DOHH2 (cell line): Measurements from ENCODE around the gene PGA3.

ENCODE experiments used
- EZH2phosphoT487 ChIP-seq: fragments of 200-600 bp; sonication (generic); IDR thresholded peaks from 2 replicates; pipeline ENCODE4 v1.6.1; 2017; ENCODE audit warnings: borderline replicate concordance, mild to moderate bottlenecking, antibody characterized with exemption, low read length, moderate library complexity, mixed read lengths
- TF ChIP-seq, protein P1 (sequence below): fragments of 200-600 bp; sonication (generic); IDR thresholded peaks from one replicate; pipeline ENCODE4 v1.5.1; 2014; ENCODE audit warnings: antibody characterized with exemption, mild to moderate bottlenecking, low read depth, low read length; ENCODE audit not compliant: poor library complexity, severe bottlenecking

DNA sequence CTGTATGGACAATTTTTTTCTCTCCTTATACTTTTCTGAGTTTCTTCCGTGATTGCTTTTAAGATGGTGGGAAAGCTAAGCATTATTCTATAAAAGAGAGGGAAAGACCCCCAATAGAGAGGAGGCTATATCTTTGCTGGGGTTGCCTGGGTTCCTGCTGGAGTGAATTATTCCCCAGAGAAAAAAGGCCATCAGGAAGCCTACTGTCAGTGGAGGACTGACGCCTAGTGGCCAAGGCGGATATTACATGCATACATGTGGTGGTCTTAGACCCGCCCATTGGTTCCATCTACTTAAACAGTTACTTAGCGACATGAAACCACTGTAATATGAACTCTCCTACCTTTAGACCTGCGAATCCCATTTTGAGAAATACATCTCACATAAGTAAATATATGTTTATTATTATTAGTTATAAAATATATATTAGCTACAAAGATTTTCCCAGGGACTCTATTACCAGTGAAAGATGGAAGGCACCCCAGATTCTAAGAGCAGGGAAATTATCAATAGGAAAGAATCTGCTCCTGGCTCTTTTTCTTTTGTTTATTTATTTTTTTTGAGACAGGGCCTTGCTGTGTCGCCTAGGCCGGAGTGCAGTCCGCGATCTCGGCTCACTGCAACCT is 15.7 kb upstream of the PGA3 start:
- TF ChIP-seq, protein P1, sequence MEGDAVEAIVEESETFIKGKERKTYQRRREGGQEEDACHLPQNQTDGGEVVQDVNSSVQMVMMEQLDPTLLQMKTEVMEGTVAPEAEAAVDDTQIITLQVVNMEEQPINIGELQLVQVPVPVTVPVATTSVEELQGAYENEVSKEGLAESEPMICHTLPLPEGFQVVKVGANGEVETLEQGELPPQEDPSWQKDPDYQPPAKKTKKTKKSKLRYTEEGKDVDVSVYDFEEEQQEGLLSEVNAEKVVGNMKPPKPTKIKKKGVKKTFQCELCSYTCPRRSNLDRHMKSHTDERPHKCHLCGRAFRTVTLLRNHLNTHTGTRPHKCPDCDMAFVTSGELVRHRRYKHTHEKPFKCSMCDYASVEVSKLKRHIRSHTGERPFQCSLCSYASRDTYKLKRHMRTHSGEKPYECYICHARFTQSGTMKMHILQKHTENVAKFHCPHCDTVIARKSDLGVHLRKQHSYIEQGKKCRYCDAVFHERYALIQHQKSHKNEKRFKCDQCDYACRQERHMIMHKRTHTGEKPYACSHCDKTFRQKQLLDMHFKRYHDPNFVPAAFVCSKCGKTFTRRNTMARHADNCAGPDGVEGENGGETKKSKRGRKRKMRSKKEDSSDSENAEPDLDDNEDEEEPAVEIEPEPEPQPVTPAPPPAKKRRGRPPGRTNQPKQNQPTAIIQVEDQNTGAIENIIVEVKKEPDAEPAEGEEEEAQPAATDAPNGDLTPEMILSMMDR, result peak; percentile 82
- TF ChIP-seq EZH2phosphoT487, result no peak
